ENCODE data around the gene CREB5.

CREB5 gene

DNA sequence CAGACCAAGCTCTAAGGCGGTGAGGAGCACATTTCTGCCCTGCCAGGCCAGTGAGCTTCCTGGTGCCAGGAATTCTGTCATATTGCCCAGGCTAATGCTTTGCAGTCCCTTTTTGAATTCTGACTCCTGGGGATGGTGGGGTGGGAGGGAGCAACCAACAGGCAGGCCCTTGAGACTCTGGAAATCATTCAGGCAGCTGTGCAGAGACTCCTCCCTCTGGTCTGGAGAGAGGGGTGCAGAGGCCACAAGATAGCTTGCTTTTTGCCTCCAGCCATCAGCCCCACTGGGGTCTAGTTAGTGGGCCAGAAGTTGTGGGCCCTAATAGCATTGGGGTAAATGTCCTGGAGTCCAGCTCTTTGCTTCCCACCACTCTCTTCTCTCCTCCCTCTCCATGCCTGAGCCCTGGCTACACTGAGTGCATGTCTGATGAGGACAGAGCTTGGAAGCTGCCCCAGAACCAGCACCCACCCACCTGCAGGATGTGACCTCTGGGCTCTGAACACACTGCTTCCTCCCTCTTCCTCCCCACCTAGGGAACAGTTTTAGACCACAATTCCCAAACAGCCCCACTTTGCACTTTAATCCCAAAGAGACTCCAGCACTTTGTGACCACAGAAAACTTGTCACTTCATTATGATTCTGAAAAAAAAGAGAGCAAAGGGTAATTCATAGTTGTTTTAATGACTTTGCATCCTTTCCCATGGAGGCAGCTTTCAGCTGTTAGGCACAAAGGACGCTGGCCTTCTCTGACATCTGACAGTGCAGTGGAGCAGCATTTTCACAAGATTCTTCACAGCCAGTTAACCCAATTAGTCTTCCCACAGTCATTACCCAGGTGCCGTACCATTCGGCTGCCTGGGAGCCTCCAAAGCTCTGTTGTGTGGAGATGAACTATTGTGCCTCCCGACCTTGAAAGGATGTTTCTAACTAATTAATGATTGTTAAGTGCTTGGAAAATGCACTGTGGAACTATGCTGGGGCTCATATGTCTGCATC, 283.3 kb downstream of the CREB5 start:
- no peak for DNase-seq

DNA sequence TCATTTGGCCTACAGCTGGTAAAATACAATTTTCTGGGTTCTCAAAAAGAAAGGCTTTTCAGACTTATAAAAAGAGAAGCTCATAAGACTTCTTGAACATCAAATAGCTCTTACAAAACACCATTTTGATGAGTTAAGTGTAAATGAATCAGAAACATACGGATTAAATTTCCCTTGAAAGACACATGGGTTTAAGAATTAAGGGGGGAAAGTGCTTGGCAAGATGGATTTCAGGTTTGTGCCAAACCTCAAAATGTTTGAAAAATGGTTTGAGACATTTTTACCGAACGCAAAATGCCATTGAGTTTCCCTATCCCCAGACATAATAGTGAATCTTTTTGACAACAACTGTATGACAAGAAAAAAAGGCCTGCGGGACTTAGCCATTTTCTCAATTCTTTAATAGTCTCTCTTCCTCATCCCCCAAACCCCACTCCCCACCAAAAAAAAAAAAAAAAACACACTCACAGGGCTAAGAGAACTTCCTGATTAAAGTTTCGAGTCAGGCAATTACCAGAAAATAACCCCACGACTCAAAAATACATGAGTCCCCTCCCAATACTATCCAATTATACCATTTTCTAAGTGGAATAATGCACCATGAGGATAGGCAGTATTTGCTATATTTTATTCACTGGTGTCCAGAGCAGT, 285.7 kb downstream of the CREB5 start:
- DNase-seq: no peak

GRCh38 chr7:28698840-28699239, 286.5 kb downstream of the CREB5 start:
- no peak for DNase-seq

- no peak for DNase-seq
Observed at GRCh38 chr7:28700096-28700495, 287.8 kb downstream of the CREB5 start.

DNA sequence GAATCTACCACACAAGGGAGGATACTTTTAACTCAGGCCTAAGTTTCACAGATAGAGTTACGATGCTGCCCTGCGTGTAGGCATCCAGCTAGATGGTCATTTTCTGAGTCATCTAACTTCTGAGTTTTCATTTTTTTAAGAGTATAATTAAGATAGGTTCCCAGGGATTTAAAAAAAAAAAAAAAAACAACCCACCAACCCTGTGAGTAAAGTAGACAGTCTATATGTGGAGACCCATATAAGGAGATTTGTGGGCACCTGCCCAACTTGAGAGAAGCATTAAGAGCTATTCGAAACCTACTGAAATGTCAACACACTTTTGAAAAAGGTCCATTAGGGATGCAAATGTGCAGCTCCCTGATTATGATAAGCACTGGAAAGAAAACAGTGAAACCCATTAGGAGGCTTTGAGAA, 288.5 kb downstream of the CREB5 start:
- DNase-seq: peak; percentile 56

DNA sequence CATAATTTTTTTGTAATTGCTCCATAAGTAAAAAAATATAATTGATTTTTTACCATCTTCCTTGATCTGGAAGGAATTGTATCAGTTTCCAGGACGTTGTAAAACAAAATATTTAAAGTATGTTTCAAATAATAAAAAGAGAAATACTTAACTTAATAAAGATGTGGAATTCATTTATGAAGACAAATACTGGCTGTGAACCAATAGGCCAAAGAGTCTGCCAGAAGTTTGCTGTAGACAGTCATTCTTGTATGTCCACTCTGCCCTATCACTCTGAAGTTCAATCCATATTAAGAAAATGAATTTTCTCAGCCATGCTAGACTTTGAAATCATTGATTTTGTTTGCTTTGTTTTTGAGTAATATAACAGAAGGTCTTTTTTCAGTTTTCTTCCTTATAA, 289.4 kb downstream of the CREB5 start:
- no peak for DNase-seq

DNA sequence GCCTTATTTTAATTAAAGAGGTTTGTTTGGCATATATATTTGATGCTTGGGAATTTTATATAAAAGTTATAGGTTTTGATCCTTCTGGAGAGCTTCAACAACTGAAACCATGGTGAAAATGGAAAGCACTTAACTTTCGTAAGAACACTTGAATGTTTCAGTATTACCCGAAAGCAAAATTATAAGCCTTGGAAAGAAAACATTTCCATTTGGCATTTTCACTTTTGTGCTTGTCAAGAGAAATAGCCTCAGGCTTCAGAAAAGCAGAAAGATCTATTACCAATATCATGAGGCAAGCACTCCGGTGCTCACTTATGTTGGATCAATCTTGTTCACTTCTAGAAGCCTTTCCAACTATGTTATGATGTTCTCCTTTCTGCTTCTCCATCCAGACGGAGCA, 289.9 kb downstream of the CREB5 start:
- no peak for DNase-seq

DNA sequence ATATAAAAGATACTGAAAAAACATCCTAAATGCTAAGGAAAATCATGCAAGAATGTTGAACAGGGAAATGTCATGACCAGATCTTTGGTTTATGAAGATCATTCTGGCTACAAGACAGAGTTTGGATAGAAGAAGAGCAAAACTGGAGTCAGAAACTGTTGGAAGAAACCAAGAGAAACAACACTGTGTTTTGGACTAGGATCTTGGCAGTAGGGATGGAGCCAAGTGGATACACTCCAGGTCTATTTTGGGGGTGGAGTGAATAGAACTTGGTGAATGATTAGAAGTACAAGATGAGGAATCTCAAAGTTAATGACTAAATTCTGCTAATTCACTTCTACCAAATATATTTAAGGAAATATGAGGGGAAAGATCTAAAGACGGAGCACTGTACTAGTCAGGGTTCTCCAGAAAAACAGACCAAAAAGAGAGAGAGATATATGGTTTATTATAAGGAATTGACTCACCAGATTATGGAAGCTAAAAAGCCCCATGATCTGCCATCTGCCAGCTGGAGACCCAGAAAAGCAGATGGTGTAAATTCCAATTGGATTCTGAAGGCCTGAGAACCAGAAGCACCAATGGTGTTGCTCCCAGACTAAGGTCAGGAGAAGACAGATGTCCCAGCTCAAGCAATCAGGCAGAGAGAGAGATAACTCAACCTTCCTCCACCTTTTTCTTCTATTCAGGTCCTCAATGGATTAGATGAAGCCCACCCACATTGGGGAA, 290.9 kb downstream of the CREB5 start:
- DNase-seq: no peak

GRCh38 chr7:28704706-28705105, 292.4 kb downstream of the CREB5 start:
- DNase-seq: no peak

GRCh38 chr7:28705350-28705749, 293.0 kb downstream of the CREB5 start:
- no peak for DNase-seq

DNA sequence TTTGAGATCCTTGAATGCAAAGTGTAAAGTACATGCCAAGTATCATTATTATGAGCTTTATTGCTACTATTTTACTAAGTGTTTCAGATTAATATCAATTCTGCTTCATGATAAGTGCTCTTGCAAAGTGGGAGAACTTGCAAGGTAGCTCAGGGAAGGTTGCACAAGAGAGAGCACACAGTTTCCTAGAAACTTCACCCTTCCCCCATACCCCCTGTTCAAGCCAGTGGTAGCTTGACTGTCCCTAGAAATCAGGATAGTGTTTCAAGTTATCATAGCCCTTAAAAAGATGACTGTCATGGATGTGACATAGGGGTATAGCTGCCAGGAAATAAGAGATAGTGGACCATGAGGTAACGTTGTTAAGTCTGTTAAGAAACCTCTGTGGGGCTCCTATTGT, 294.3 kb downstream of the CREB5 start:
- no peak for DNase-seq

DNA sequence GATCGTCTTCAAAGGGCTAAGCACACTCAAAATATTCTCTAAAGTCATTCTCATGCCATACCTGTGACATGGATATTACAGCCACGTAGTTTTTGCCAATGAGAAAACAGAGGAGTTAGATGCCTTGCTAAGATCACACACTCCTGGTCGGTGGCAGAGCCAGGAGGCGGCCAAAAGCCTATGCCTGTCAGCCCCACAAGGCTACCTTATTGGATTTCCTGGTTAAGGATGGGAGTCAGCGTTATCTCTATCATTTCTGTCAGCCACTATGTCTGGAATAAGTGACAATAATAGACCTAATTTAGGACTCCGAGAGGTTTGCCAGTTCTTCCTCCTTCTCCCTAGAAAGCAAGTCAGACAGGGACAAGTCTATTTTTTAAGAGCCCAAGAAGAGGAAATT, 295.0 kb downstream of the CREB5 start:
- DNase-seq: no peak

DNA sequence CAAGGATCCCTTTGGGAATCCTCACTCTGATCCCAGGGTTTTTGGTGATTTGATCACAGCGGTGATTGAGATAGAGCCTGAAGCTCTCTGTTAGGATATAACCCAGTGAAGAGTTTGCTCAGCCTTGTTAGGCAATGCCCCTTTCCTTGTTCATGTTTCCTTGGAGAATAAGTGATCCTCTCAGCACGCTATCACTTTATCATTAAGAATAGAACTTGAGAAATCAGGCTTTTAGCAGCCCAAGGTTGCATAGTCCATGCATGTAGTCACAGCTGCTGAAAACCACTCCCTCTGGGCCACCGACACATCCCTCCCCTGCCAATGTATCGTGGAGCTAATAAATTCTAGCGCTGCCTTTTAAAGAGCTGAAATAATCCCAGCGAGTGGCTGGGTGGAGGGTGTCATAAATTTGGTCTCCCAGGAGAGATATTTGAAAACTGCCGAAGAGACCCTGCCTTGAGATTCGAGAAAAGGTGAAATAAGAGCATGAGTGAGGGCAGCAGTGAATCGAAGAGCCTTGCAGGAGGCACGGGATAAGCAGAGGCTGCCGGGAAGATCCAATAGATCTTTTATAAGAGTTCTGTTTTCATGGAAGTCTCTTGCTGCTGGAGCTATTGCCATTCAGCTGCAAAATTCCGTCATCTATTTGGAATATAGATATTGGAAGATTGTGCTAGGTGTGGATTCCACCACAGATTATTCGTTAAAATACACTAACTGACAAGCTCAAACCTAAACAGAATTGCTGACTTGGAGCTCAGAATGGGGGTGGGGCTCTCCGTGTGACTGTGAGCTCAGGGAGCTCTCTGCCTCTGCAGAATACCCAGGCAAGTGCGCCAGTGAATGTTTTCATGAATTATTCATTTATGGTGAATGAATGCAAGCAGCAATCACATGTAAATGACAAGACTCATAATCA, 296.0 kb downstream of the CREB5 start:
- peak; percentile 36 for DNase-seq

- DNase-seq: no peak
Observed at GRCh38 chr7:28709748-28710147, 297.4 kb downstream of the CREB5 start.

- no peak for DNase-seq
Observed at GRCh38 chr7:28711114-28711513, 298.8 kb downstream of the CREB5 start.

DNA sequence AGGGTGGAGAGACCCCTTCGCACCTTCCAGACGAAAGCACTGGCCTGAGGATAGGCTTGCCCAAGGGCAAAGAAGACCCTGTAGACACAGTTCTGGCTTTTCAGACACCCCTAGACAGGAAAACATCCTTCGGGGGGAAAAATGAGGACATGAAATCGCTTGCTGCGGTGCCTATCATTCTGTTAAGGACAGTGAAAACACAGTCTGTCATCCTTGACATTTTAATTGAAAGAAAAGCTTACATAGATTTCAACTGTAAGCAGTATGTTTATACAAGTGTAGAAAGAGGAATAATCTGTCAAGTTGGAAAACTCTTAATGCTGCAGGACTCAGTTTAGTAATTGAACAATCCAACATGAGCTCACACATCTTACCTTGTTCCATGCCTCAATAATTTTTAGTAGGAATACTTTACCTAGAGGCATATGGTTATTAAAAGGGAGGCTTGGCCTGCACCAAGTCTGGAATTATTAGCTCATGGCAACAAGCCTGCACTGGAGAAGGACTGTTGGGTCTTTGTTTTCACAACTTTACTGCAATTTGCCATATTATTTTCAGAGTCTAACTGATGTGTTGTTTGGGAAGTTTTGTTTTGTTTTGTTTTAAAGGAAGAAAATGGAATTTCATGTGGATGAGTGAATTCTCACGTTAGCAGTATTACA, 302.3 kb downstream of the CREB5 start:
- DNase-seq: no peak

- DNase-seq: no peak
Observed at GRCh38 chr7:28717445-28718054, 305.2 kb downstream of the CREB5 start.

DNA sequence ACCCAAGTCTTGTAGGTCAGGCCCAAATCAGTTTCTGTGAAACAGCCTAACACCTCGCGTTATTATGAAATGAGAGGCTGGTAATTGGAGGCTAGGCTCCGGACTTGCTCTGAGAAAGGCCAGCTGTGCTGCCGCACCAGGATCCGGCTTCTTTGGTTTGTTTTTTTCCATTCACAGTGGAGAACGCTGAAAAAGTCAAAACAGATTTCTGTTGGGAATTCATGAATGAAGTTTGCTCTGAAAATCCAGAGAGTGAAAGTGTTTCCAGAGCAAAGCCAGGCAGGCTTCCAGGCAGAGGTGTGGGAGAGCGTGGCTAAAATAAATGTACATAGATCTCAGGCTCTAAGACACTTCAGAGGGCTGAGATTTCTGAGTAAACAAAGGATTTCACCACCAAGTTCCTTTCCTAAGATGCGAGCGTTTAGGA, 305.8 kb downstream of the CREB5 start:
- no peak for DNase-seq

DNA sequence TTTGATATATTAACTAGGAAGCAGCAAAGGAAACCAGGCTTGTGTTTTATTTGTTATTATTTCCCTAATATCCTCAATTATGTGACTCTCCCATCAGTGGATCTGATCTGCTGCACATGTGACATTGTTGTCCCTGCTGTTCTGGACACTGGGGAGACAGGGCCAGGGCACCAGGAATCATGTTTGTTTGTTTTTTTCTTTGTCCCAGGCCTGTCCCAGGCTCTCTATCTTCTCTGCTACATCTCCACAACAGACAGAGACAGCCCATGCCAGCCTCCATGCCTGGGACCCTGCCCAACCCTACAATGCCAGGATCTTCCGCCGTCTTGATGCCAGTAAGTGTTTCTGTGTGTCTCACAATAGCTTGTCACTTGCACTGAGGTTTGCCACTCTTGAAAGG, 306.2 kb downstream of the CREB5 start:
- no peak for DNase-seq

DNA sequence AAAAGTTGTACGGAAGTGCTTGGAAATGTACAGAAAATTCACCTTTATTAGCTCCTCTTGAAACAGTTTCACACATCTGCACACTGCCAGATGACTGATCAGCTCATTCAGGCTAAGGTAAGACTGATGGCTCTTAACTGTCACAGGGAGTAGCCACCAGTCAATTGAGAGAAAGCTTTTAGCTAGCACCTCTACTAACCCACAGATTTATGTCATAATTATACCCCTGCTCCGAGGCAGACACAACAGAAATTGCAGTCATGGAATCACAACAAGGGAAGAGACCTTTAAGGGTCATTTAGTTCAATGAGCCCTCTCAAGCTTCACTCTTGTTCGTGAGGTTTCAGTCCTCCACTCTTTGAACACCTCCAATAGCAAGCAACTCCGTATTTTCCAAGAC, 310.4 kb downstream of the CREB5 start:
- peak; percentile 75 for DNase-seq

DNA sequence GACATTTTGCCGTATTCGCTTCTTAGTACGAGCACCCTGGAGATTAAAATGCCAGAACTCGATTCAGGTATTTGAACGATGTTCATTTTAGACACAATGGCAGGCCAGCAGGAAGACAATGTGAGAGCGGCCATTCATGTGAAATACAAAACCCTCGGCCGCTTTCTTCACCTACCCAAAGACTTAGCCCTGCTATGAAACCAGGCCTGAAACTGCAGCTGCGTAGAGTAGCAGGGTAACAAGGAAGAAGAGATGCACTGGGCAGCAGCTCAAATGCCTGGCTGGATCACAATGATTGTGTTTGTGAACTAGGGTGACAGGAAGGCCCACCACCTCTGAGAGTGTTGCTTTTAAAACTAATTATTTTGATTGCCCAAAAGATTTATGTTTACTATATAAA, 311.0 kb downstream of the CREB5 start:
- no peak for DNase-seq

Measured in NCI-H1436 (cell line).